BE2C (cell line): ENCODE results near the gene SMAD4.

Experiments
- DNase-seq: peaks from one replicate; pipeline ENCODE4 v3.0.0-alpha.2; 2020
- H3K27me3 ChIP-seq: fragments of 250-450 bp; sonication (Bioruptor Pico); 2 replicates; pipeline ENCODE4 v1.5.1; 2020; ENCODE audit warnings: mild to moderate bottlenecking
- H3K36me3 ChIP-seq: fragments of 250-450 bp; sonication (Bioruptor Pico); 2 replicates; pipeline ENCODE4 v1.5.1; 2020; ENCODE audit warnings: mild to moderate bottlenecking
- H3K4me1 ChIP-seq: fragments of 250-450 bp; sonication (Bioruptor Pico); 2 replicates; pipeline ENCODE4 v1.5.1; 2020
- H3K4me3 ChIP-seq: 2 replicates; pipeline ENCODE4 v1.5.1; 2011; ENCODE audit warnings: low read depth, low read length
- H3K9me3 ChIP-seq: fragments of 250-450 bp; sonication (Bioruptor Pico); 2 replicates; pipeline ENCODE4 v1.5.1; 2020
- CTCF ChIP-seq: IDR thresholded peaks from 2 replicates; pipeline ENCODE4 v1.5.1; 2012; ENCODE audit warnings: mild to moderate bottlenecking, low read depth, low read length

SMAD4 gene

DNA sequence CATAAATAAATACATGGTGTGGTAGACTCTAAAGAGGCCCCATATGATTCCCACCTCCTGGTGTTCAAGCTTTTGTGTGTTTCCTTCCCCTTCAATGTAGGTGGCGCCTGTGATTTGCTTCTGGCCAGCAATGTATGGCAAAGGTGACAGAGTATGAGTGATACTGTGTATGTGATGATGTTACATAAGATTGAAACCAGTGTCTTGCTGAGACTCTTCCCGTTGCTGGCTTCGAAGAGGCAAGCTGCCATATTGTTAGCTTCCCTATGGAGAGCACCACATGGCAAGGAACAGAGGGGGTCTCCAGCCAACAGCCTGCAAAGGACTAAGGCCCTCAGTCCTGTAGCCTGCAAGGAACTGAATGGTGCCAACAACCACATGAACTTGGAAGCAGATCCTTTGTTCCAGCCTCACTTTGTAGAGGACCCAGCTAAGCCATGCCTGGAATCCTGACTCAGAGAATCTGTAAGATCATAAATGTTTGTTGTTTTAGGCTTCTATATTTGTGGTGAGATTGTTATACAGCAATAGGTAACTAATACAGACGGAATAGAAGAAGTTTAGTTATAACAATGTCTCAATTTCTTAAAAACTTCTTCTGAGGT, 1.7 kb upstream of the SMAD4 start:
- no peak for TF ChIP-seq CTCF
- no peaks in the 10 kb centered on the region for H3K36me3 ChIP-seq
- DNase-seq: no peak
- no peaks in the 10 kb centered on the region for H3K27me3 ChIP-seq
- H3K4me3 ChIP-seq: no peak overlapping the region
- H3K9me3 ChIP-seq: no peaks in the 10 kb centered on the region
- no peaks in the 10 kb centered on the region for H3K4me1 ChIP-seq

- Histone ChIP-seq H3K27me3 (no peaks in the 10 kb centered on the region), H3K9me3 (no peaks in the 10 kb centered on the region), H3K36me3 (no peaks in the 10 kb centered on the region), H3K4me3 (peak overlapping the region; percentile 65), H3K4me1 (no peaks in the 10 kb centered on the region)
- TF ChIP-seq CTCF: no peak
- DNase-seq: peak; percentile 10
Observed at GRCh38 chr18:51029378-51029693, 677 bp upstream of the SMAD4 start.

GRCh38 chr18:51030537-51031258, 685 bp downstream of the SMAD4 start:
- DNase-seq: peak; percentile 65
- Histone ChIP-seq H3K4me1 (no peaks in the 10 kb centered on the region), H3K4me3 (peak overlapping the region; percentile 83), H3K36me3 (no peaks in the 10 kb centered on the region), H3K9me3 (no peaks in the 10 kb centered on the region), H3K27me3 (no peaks in the 10 kb centered on the region)
- TF ChIP-seq CTCF: no peak

- DNase-seq: no peak
- Histone ChIP-seq H3K4me1 (no peaks in the 10 kb centered on the region), H3K36me3 (no peaks in the 10 kb centered on the region), H3K9me3 (no peaks in the 10 kb centered on the region), H3K4me3 (peak overlapping the region; percentile 83), H3K27me3 (no peaks in the 10 kb centered on the region)
- no peak for TF ChIP-seq CTCF
Observed at GRCh38 chr18:51032193-51032592, 2.2 kb downstream of the SMAD4 start.

DNA sequence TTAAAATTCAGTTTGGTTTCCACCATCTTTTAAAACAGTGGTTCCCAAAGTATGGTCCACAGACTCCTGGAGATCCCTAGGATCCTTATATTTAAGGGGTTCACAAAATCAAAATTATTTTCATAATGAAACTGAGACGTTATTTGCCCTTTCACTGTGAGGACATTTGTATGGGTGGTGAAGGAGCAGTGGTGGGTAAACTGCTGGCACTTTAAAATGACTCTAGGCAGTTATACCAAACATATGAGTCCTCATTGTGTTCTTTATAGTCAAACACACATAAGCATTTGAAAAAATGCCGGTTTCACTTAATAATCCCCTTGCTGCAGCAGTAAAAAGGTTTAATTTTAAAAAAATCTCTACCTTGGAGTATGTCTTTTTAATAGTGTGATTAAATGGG, 7.2 kb downstream of the SMAD4 start:
- TF ChIP-seq CTCF: no peak
- Histone ChIP-seq H3K36me3 (no peaks in the 10 kb centered on the region), H3K4me3 (no peak overlapping the region), H3K9me3 (no peaks in the 10 kb centered on the region), H3K27me3 (no peaks in the 10 kb centered on the region), H3K4me1 (no peaks in the 10 kb centered on the region)
- DNase-seq: no peak

DNA sequence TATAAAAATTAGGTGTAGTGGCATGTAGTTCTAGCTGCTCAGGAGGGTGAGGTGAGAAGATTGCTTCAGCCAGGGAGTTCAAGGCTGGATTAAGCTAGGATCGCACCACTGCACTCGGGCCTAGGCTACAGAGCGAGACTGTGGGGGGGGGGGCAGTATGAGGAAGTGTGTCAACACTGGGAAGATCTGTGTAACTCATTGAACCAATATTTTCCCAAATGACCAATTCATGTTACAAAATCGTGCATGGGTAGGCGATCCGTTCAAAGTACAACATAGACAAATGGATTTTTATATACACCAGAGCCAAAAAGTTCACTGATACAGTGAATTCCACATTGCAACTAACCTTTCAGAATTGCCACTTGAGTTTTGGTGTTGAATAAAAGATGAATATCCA, 8.1 kb downstream of the SMAD4 start:
- no peak overlapping the region for H3K4me3 ChIP-seq
- DNase-seq: no peak
- no peaks in the 10 kb centered on the region for H3K36me3 ChIP-seq
- TF ChIP-seq CTCF: no peak
- no peaks in the 10 kb centered on the region for H3K4me1 ChIP-seq
- H3K9me3 ChIP-seq: no peaks in the 10 kb centered on the region
- no peaks in the 10 kb centered on the region for H3K27me3 ChIP-seq
